HEK293 (cell line): ENCODE data around the gene WDR12.
"Not testable (repeated sequence)": the region's sequence is repeated elsewhere in the genome, so short reads cannot be mapped to it uniquely, and the experiment has no call there.

Source experiments
- CTCF ChIA-PET: fragments of 350-600 bp; formaldehyde crosslinking; extraction: SDS; loops from one replicate; lab custom pipeline; 2021; ENCODE audit warnings: antibody characterized with exemption; lab: Yijun Ruan, JAX
- POLR2A ChIA-PET: fragments of 300-600 bp; formaldehyde crosslinking; extraction: SDS; loops from one replicate; lab custom pipeline; 2020; ENCODE audit warnings: antibody characterized with exemption, inconsistent platforms; lab: Yijun Ruan, JAX
- H3K27ac ChIP-seq: fragments of 200-500 bp; sonication (Bioruptor generic); 2 replicates; pipeline ENCODE4 v1.5.1; 2014; ENCODE audit warnings: low read depth, low read length, control low read depth, inconsistent platforms; ENCODE audit errors: extremely low read depth
- H3K36me3 ChIP-seq, 2 experiments: fragments of 200-500 bp in 1 of 2; sonication (Bioruptor generic) in 1 of 2; 1 replicate in 1 of 2; 2 replicates in 1 of 2; pipeline ENCODE4 v1.5.1; 2014 to 2017; ENCODE audit warnings: inconsistent platforms in 2 of 2, low read length in 2 of 2; ENCODE audit not compliant: control insufficient read depth in 2 of 2, insufficient read depth in 1 of 2
- H3K4me1 ChIP-seq: fragments of 200-500 bp; sonication (Bioruptor generic); 2 replicates; pipeline ENCODE4 v1.5.1; 2014; ENCODE audit warnings: mild to moderate bottlenecking, low read length, inconsistent platforms; ENCODE audit not compliant: control insufficient read depth, insufficient read depth
- H3K4me3 ChIP-seq: 2 replicates; pipeline ENCODE4 v1.5.1; 2011; ENCODE audit warnings: low read depth, mild to moderate bottlenecking, control low read depth, low read length, moderate library complexity
- H3K9me3 ChIP-seq: fragments of 200-500 bp; sonication (Bioruptor generic); 2 replicates; pipeline ENCODE4 v1.5.1; 2014; ENCODE audit warnings: low read depth, low read length, inconsistent platforms; ENCODE audit not compliant: control insufficient read depth, insufficient read depth
- FEZF1 ChIP-seq: fragments of 450-650 bp; formaldehyde crosslinking; IDR thresholded peaks from 2 replicates; pipeline ENCODE4 v1.5.1; 2016; ENCODE audit warnings: missing biosample characterization, missing genetic modification characterization
- KLF10 ChIP-seq: fragments of 450-650 bp; IDR thresholded peaks from 2 replicates; pipeline ENCODE4 v1.5.1; 2018; ENCODE audit warnings: missing biosample characterization, mild to moderate bottlenecking, missing genetic modification characterization
- PATZ1 ChIP-seq: fragments of 450-650 bp; formaldehyde crosslinking; IDR thresholded peaks from 2 replicates; pipeline ENCODE4 v1.5.1; 2016; ENCODE audit warnings: missing biosample characterization, missing genetic modification characterization
- PRDM6 ChIP-seq: fragments of 450-650 bp; formaldehyde crosslinking; IDR thresholded peaks from 2 replicates; pipeline ENCODE4 v1.5.1; 2017; ENCODE audit warnings: missing biosample characterization, missing genetic modification characterization
- REST ChIP-seq: fragments of 450-650 bp; formaldehyde crosslinking; IDR thresholded peaks from 2 replicates; pipeline ENCODE4 v1.5.1; 2016; ENCODE audit warnings: missing biosample characterization, missing genetic modification characterization
- SP3 ChIP-seq: fragments of 450-650 bp; formaldehyde crosslinking; IDR thresholded peaks from 2 replicates; pipeline ENCODE4 v1.5.1; 2016; ENCODE audit warnings: missing biosample characterization, missing genetic modification characterization
- ZNF133 ChIP-seq: fragments of 450-650 bp; formaldehyde crosslinking; IDR thresholded peaks from 2 replicates; pipeline ENCODE4 v1.5.1; 2016; ENCODE audit warnings: missing biosample characterization, missing genetic modification characterization
- ZNF175 ChIP-seq: fragments of 450-650 bp; formaldehyde crosslinking; IDR thresholded peaks from 2 replicates; pipeline ENCODE4 v1.5.1; 2016; ENCODE audit warnings: missing biosample characterization, missing genetic modification characterization
- ZNF26 ChIP-seq: fragments of 450-650 bp; formaldehyde crosslinking; IDR thresholded peaks from 2 replicates; pipeline ENCODE4 v1.5.1; 2016; ENCODE audit warnings: missing biosample characterization, missing genetic modification characterization
- ZNF549 ChIP-seq: fragments of 450-650 bp; IDR thresholded peaks from 2 replicates; pipeline ENCODE4 v1.5.1; 2018; ENCODE audit warnings: missing biosample characterization, missing genetic modification characterization, mild to moderate bottlenecking, inconsistent platforms, moderate library complexity
- ZNF558 ChIP-seq: fragments of 450-650 bp; formaldehyde crosslinking; IDR thresholded peaks from 2 replicates; pipeline ENCODE4 v1.5.1; 2016; ENCODE audit warnings: missing biosample characterization, missing genetic modification characterization
- ZNF560 ChIP-seq: fragments of 450-650 bp; formaldehyde crosslinking; IDR thresholded peaks from 2 replicates; pipeline ENCODE4 v1.5.1; 2017; ENCODE audit warnings: missing biosample characterization, missing genetic modification characterization, borderline replicate concordance
- ZNF610 ChIP-seq: fragments of 450-650 bp; formaldehyde crosslinking; IDR thresholded peaks from 2 replicates; pipeline ENCODE4 v1.5.1; 2016; ENCODE audit warnings: missing biosample characterization, missing genetic modification characterization, borderline replicate concordance
- ZNF626 ChIP-seq: fragments of 450-650 bp; sonication (Bioruptor Pico); formaldehyde crosslinking; IDR thresholded peaks from 2 replicates; pipeline ENCODE4 v1.5.1; 2018; ENCODE audit warnings: missing biosample characterization, missing genetic modification characterization, inconsistent platforms
- ZNF639 ChIP-seq: fragments of 450-650 bp; formaldehyde crosslinking; IDR thresholded peaks from 2 replicates; pipeline ENCODE4 v1.5.1; 2016; ENCODE audit warnings: missing biosample characterization, missing genetic modification characterization
- ZXDB ChIP-seq: fragments of 450-650 bp; formaldehyde crosslinking; IDR thresholded peaks from 2 replicates; pipeline ENCODE4 v1.5.1; 2016; ENCODE audit warnings: missing biosample characterization, missing genetic modification characterization

The WDR12 gene

GRCh38 chr2:202910698-202911097, 775 bp downstream of the WDR12 start:
- Histone ChIP-seq H3K36me3 (peaks cover 12 to 14% of the 10 kb centered on the region in 2 experiments), H3K9me3 (no peaks in the 10 kb centered on the region)
- TF ChIP-seq ZNF560 (tag by site-specific recombination) (no peak), FEZF1 (no peak), ZNF558 (tag by site-specific recombination) (no peak), ZNF549 (tag by site-specific recombination) (no peak), REST (tag by site-specific recombination) (no peak), ZNF175 (tag by site-specific recombination) (no peak), ZNF26 (no peak), ZNF626 (no peak), SP3 (tag by site-specific recombination) (no peak), ZNF639 (no peak)
- TF ChIP-seq, all 188 proteins: peak for 0
- H3K4me3 ChIP-seq, result peak overlapping the region; percentile 67
- ChIA-PET POLR2A (interaction anchor here (1.7 kb wide), 1 partner anchor 329 kb away, joined by 9 read pairs; the partner anchor contains the start of gene CYP20A1), CTCF (interaction anchor here (0.6 kb wide), 1 partner anchor 280 kb away, joined by 3 read pairs; no protein-coding TSS in a partner anchor)
- peaks cover 2% of the 10 kb centered on the region; the same call in 1 of the 2 replicates for H3K4me1 ChIP-seq
- H3K27ac ChIP-seq, result no peak overlapping the region

- CTCF ChIA-PET, result not testable (repeated sequence)
Measured at GRCh38 chr2:202910250-202910649, 1.2 kb downstream of the WDR12 start.

GRCh38 chr2:202909394-202910192, 1.9 kb downstream of the WDR12 start:
- H3K4me1 ChIP-seq, result peaks cover 2% of the 10 kb centered on the region; the same call in 1 of the 2 replicates
- peak; percentile 35; the same call in 1 of the 2 replicates for TF ChIP-seq ZNF26
- no peak for TF ChIP-seq KLF10
- no peak for TF ChIP-seq PATZ1 (tag by site-specific recombination)
- no peak for TF ChIP-seq ZNF610 (tag by site-specific recombination)
- TF ChIP-seq ZXDB (tag by site-specific recombination), result no peak
- no peak for TF ChIP-seq ZNF133
- TF ChIP-seq PRDM6, result no peak
- H3K27ac ChIP-seq, result no peak overlapping the region
- no peaks in the 10 kb centered on the region for H3K9me3 ChIP-seq
- no peak overlapping the region for H3K4me3 ChIP-seq
- ChIA-PET CTCF (interaction anchor here (0.6 kb wide), 1 partner anchor 837 kb away, joined by 3 read pairs; no protein-coding TSS in a partner anchor), POLR2A (no interaction called here)
- peaks cover 20 to 23% of the 10 kb centered on the region in 2 experiments for H3K36me3 ChIP-seq

More at GRCh38 chr2:202910250-202910649, 1.2 kb downstream of the WDR12 start:
- H3K9me3 ChIP-seq, H3K27ac ChIP-seq, H3K4me1 ChIP-seq: not testable (repeated sequence)
- POLR2A ChIA-PET, result interaction anchor here (1.7 kb wide), 1 partner anchor 329 kb away, joined by 9 read pairs; the partner anchor contains the start of gene CYP20A1
- peak overlapping the region; percentile 17 for H3K4me3 ChIP-seq
- peaks cover 17 to 19% of the 10 kb centered on the region in 2 experiments for H3K36me3 ChIP-seq
